SKM-1 treated with dmso at 0.1 percent for 144 hours (cell line): ENCODE results near the gene HMCN1.

ENCODE experiments used
- DNase-seq: peaks from one replicate; lab custom pipeline; 2025; ENCODE audit not compliant: unreplicated experiment; lab: John Stamatoyannopoulos, UW

Gene HMCN1

DNA sequence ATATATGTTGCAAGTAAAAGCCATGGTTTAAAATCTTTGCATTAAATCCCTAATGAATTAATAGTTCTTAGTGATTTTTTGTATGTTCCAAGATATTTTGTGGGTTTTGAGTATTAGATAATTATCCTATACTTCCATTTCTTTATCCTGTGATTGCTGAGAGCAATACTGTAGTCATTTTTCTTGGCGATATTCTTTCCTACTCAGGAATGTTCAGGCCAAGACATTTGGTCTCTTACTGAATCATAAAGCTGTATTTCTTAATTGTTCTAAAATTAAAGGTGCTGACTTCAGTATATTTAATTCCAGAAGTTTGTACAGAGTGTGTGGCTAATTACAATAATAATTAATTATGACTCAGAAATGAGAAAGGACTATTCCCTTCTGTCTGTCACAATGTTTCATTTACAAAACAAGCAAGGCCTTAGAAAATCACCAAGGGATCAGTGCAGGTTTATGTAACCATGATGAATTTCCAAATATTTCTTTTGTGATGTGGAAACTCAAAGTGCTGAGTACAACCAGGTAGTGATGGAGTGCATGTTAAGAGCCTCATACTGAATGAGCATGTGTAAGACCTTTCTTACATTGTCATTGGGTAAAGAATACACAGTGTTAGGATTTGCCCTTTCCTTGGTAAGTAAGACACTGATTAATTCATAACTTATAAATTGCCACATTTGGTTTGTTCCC is 161.2 kb downstream of the HMCN1 start:
- DNase-seq: no peak

GRCh38 chr1:185896863-185897262 is 162.7 kb downstream of the HMCN1 start:
- DNase-seq: no peak

DNA sequence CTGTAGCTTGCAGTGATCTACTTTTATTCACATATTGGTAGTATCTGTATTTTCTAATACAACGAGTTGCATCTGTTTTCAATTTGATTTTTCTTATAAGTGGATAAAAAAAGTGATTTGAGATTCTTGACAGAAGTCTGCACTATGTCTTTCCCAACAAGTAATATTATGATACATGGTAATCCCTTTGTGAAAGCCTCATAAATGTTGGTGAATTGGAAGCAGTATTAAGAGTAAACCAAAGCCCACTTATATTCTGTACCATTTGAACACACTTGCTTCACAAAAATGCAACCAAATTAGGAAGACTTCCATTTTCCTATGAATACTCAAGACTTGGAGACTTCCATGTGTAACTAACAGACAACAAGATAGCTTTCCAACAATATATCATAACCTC is 172.0 kb downstream of the HMCN1 start:
- no peak for DNase-seq

GRCh38 chr1:185907246-185907645 is 173.1 kb downstream of the HMCN1 start:
- no peak for DNase-seq

GRCh38 chr1:185911978-185912377 is 177.8 kb downstream of the HMCN1 start:
- DNase-seq: no peak

DNA sequence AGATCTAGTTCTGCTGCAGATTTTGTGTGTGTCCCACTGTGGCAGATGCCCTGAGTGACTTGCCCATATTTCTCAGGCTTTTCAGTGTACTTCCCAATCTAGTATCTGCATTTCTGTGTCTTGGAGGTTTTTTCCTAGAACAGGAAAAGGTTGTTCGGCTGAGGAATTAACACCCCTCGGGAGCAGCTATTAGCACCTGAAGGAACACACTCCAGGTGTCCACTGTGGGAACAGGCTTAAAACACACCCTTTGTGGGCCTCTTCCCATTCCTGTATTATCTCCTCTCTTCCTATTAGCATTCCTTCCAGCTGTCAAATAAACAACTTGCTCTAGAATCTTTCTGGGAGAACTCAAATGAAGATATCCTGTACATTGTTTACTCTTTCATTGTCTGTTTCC is 178.3 kb downstream of the HMCN1 start:
- DNase-seq: no peak

DNA sequence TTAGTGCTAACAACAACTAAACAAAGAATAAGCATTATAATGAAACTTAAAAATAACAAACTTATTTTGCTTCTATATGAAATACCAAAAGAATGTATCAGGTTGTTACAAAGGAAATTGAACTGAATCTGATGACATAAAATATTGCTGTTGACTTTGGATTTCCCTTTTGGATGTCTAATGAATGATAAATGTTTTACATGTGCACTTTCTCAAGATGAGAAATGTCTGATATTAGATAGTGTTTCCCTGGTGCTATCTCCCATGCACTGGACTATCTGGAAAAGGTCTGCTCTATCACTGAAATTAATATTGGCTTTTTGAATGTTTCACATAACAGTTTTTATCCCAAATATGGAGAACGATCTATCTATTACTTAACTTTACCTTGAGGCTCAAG is 179.9 kb downstream of the HMCN1 start:
- no peak for DNase-seq

GRCh38 chr1:185916861-185917260 is 182.7 kb downstream of the HMCN1 start:
- DNase-seq: no peak

- no peak for DNase-seq
Observed at GRCh38 chr1:185917646-185918045, 183.5 kb downstream of the HMCN1 start.

GRCh38 chr1:185920602-185921001 is 186.4 kb downstream of the HMCN1 start:
- no peak for DNase-seq

DNA sequence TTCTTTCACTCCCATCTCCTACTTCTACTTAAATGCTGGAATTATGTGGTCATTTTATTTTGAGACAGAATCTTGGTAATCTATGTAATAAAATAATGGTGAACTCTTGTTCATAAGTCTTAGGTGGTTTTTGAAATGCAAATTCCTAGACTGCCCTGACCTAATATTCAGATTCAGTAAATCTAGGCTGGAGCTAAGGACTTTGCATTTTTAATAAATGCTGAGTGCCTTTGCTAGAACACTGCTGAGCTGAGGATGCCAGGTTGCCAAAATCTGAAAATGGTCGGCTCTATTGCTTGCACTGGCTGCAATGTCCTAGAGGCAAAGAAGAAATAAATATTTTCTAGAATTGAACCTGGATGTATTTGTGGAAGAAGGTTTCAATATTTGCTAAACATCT is 187.4 kb downstream of the HMCN1 start:
- DNase-seq: no peak

- DNase-seq: no peak
Observed at GRCh38 chr1:185926588-185926987, 192.4 kb downstream of the HMCN1 start.

DNA sequence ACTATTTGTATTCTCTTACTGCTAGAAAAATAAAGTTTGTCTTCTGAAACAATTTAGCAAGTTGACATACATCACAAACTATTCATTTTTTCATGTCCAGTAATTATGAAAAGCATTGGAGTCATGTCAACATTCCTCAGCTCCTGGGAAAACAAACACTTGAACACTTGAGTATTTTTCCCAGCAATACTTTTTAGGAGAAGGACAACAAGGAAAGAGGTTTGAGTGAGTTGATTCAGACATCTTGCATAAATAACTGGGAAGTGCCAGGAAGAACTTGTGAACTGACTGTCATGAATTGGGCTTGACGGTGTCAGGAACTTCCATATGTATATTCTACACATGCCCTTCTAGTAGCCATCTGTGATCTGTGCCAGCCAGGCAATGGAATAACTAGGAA is 195.6 kb downstream of the HMCN1 start:
- no peak for DNase-seq

- no peak for DNase-seq
Observed at GRCh38 chr1:185931438-185931837, 197.2 kb downstream of the HMCN1 start.

DNA sequence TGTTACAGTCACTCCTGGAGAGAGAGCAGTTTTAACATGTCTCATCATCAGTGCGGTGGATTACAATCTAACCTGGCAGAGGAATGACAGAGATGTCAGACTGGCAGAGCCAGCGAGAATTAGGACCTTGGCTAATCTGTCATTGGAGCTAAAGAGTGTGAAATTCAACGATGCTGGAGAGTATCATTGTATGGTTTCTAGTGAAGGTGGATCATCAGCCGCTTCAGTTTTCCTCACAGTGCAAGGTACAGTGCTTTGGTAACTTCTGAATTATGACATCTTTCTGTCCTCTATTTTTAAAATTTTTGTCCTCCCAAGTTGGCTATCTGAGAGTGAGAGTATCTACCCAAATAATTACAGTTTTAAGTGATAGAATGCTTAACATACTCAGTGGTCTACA is 199.4 kb downstream of the HMCN1 start:
- no peak for DNase-seq

GRCh38 chr1:185934476-185935189 is 200.4 kb downstream of the HMCN1 start:
- DNase-seq: no peak

DNA sequence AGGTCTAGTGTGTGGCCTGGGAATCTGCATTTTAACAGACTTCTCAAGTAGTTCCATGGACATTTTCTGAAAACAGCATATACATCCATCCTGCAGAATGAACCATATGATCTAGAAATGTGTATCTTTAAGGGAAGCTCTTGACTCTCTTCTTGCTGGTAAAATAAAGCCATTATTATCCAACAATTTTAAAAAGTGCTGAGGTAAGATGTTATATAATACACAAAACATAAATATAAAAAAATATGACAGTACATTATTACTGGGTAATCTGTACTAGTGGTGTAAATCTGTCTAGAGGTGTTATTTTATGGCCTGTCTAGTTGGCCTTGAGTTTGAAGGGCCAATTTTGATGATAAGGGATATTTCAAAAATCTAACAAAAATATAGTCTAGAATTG is 201.2 kb downstream of the HMCN1 start:
- no peak for DNase-seq

- DNase-seq: no peak
Observed at GRCh38 chr1:185936641-185937040, 202.4 kb downstream of the HMCN1 start.

DNA sequence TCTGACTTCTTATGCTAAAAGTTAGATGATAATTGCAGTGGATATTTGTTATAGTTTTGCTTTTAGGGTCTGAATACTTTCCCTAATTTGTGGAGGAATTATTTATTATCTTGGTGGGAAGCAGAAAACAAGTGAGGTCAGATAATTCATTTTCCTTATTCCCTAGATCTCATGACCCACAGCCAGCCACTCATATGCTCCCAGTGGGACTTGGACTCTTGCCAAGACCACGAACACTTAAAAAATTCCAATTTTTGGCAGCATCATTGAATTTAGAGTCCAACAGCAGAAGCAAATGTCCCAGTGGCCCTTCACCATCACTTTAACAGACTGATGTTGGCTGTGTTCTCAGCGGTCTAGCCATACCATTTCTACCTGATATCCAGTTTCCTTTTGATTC is 204.2 kb downstream of the HMCN1 start:
- no peak for DNase-seq

DNA sequence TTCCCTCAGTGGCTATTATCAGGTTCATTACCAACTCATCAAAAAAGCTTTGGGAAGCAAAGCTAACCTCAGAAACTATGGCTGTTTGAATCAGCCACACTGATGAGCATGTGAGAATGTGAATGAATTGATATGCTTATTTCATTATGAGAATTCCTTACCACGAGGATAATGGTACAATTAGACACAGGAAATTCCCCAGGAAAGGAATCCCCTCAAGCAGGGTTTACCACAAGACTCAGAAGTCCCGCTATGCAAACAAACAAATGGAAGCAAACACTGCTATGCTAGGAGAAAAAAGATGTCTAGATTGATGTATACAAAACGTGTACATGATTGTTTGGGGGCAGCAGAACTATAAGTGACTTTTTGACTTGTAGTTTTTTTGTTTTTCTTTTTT is 205.0 kb downstream of the HMCN1 start:
- no peak for DNase-seq

DNA sequence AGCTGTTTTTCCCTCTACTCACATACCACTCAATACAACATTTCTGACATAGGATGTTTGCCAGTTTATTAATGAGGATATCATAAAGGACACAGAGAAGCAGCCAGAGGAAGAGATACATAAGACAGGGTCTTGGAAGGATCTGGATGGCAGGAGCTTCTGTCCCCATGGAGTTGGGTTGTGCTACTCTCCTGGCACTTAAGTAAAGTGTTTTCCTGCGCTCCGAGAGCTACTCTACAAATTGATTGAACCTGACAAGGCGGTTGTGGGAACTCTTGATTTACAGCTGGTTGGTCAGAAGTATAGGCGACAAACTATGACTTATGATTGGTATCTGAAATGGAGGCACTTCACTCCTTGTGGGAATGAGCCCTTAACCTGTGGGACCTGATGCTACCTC is 208.8 kb downstream of the HMCN1 start:
- DNase-seq: no peak

DNA sequence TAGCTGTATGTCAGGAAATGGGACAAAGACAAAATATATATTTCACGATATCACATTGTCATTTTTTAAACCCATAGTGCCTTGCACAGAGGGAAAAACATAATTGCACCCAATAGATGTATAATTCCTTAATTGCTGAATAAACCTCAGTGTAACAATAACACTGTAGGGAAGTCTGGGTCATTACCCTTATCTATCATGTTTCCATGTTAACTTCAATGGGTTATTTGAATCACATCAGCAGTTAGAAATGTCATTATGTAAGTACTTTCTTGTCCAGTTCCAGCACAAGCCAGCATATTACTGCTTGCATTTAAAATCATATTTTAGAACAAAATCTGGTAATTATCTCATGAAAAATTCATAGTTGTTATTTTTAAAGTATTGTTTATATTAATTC is 222.7 kb downstream of the HMCN1 start:
- no peak for DNase-seq
